ENCODE data around the gene ACP1.

Gene ACP1

DNA sequence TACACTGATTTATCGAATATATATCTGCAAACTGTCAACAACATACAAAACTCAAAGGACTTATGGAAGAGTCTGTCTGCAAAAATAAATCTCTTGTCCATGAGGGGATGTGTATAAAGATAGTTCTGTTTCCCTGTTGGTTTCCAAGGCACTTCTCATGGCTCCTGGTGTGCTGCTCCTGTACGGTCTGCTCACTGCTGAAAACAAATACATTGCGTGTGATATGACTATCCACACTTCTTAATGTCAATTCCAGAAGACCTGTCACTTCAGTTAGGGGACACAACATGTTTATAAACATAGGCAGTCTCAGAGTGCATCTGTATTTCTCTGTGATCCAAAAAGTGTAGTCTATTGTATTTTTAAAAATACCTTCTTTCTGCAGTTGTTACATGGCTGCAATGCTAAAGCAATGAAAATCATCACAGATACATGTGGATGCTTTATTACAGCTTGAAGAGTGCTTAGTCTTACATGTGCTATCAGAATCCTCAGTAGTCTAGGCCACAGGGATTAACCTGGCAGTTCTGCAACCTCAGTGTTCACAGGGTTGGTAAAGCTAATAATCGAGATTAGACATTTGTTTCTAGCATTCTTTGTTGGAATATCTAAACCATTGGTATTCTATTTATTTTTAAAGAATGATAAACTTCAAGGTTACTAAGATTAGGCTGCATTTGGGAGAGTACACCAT is 15.4 kb downstream of the ACP1 start:
- no peak for DNase-seq (ENCODE audit: low spot score in 2 of 2)
- Mint-ChIP-seq H3K27ac (no peak overlapping the region), H3K27me3 (peaks cover 2% of the 10 kb centered on the region), H3K4me3 (no peak overlapping the region), H3K4me1 (peaks cover 5% of the 10 kb centered on the region), H3K36me3 (peaks cover 39% of the 10 kb centered on the region), H3K9me3 (no peaks in the 10 kb centered on the region)
- ATAC-seq (ENCODE audit: low read depth), result no peak

DNA sequence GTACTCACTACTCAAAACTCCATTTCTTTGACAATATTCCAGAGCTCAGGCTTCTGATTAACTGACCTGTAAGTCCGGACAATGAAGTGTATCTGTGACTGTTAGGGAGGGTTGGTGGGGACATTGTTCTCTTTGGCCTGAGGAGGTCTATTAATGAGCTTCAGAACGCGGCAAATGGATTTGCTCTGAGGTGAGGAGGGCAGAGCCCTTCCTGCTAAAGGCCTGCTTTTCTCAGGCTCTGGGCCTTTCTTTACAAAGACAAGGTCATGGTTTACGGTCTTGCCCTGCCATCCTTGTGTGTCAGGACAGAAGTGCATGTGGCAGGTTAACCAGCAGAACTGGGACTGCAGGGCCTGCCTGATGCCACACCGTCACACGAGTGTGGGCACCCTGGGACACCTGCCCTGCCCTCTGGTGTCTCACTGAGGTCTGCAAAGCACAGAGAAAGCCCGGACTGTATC is 15.9 kb downstream of the ACP1 start:
- ATAC-seq (ENCODE audit: low read depth) (no peak), DNase-seq (ENCODE audit: low spot score in 2 of 2) (no peak)
- Mint-ChIP-seq H3K4me1 (peaks cover under 1% of the 10 kb centered on the region), H3K36me3 (peaks cover 37% of the 10 kb centered on the region), H3K9me3 (no peaks in the 10 kb centered on the region), H3K4me3 (no peak overlapping the region), H3K27ac (no peak overlapping the region), H3K27me3 (peaks cover 4% of the 10 kb centered on the region)

DNA sequence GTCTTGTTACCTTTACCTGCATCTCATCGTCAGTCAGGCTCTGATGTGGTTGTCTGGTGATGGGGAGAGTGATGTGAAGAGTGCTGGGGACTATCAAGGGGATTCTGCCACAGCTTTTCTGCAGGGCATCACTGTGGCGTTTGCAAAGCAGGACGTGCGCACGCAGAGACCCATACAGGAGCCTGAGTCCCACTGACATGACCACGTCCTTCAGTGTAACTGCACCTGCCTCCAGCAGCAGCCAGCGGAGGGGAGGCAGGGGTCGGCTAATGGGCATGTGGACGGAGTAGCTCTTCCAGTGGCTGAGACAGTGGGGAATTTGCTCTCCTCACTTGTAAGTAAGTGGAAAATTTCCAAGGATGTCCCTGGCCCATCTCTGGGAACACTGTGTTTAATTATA is 16.6 kb downstream of the ACP1 start:
- no peak overlapping the region for H3K27ac Mint-ChIP-seq
- H3K4me1 Mint-ChIP-seq, result no peaks in the 10 kb centered on the region
- peaks cover 32% of the 10 kb centered on the region for H3K36me3 Mint-ChIP-seq
- no peak overlapping the region for H3K4me3 Mint-ChIP-seq
- no peaks in the 10 kb centered on the region for H3K9me3 Mint-ChIP-seq
- DNase-seq (ENCODE audit: low spot score in 2 of 2) (no peak), ATAC-seq (ENCODE audit: low read depth) (no peak)
- peaks cover 9% of the 10 kb centered on the region for H3K27me3 Mint-ChIP-seq

DNA sequence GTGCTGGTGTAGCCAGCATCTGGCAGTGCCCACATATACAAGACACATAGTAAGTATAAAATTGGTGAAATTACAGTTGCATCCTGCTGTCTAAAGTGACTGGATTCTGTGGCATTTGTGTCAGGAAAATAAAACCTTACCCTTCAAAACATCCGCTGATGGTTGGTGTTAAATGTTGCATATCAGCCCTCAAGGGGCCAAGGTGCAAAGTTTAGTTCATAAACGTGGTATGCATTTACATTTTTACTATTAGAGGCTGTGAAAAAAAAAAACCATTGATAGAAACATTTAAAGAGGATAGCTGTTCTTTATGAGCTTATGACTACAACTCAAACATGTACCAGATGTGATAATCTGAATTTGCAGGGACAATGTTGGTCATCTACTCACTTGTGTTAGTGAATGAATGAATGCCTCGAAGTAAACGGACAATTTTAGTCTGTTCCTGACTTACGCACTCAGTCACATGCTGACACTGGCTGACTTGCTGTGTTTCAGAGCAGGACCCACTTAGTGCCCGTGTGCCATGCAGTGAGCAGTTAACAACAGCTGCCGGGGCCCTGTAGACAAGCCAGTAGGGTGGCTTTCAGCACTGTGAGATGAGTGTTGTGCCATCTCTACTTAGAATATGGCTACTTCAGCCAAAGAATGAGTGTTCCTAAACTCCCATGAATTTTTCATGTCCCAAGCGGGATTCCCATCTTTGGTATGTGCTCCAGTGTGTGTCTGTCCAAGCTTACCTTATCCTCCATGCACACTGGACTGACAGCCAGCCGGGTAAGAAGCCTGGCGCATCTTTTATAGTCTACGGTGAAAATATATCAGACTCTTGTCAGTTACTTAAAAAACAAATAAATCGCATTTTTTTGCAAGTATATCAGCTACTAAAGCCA is 17.9 kb downstream of the ACP1 start:
- no peak overlapping the region for H3K27ac Mint-ChIP-seq
- no peak overlapping the region for H3K4me3 Mint-ChIP-seq
- H3K27me3 Mint-ChIP-seq, result peaks cover 11% of the 10 kb centered on the region
- peaks cover 23% of the 10 kb centered on the region for H3K36me3 Mint-ChIP-seq
- H3K9me3 Mint-ChIP-seq, result no peaks in the 10 kb centered on the region
- ATAC-seq (ENCODE audit: low read depth), result no peak
- DNase-seq (ENCODE audit: low spot score in 2 of 2), result no peak
- H3K4me1 Mint-ChIP-seq, result peaks cover 2% of the 10 kb centered on the region

DNA sequence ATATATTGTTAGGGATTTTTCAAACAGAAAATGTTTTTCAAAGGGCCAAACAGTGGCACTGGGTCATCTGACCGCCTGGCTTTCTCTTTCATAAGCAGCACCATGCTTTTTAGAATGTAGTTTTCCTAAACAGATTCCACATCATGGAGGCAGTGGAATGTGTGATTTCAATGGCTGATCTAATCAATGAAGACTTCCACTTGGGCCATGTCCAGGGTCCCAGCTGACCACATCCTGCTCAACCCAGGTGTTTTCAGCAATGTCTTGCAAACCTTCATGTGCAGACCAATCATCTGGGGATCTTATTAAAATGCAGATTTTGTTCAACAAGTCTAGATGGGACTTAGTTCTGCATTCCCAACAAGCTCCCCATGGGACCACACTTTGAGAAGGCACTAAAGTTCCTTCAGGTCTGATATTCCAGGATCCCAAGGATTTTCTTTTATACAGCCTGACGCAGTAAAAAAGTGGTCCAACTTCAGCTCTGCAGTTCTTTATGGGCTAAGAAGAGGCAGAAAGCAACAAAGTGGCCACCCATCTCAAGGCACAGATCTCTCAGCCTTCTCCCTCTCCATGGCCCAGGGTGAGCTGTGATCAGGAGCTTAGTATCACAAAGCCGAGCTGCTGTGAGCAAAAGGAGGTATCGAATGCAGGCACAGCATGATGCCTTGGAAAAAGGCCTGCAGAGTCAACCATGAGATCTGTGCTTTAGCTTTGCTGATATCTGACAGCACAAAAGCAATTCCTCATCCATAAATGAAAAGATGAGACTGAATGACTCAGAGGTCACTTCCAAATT is 19.4 kb downstream of the ACP1 start:
- DNase-seq (ENCODE audit: low spot score in 2 of 2) (no peak), ATAC-seq (ENCODE audit: low read depth) (no peak)
- Mint-ChIP-seq H3K4me1 (peaks cover 2% of the 10 kb centered on the region), H3K4me3 (no peak overlapping the region), H3K27me3 (peaks cover 11% of the 10 kb centered on the region), H3K27ac (no peak overlapping the region), H3K36me3 (peaks cover 15% of the 10 kb centered on the region), H3K9me3 (no peaks in the 10 kb centered on the region)

DNA sequence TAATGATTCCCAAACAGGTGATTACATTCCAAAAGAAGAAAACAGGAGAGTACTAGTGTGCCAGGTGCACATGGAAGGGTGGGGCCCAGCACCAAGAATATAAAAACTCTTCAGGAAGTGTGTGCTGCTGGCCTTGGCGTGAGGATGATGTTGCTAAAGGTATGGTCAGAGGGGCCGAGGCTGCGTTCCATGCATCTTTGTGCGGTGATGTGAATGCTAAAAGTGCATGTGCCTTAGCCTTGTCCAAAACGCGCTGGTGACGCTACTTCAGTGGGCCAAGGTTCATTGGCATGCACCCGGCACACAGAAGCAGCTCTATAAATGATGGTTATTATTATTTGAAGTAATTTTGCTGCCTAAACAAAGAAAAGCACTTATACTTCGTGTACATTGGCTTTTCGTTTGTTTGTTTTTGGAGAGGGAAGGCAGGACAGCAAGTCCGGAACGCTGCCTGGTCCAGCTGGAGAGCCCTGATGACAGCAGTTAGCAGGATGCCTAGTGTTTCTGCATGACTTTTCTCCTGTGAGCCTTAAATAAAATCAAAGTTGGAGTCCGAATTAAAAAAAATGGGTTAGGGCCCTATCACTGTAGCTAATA is 20.2 kb downstream of the ACP1 start:
- no peak for ATAC-seq (ENCODE audit: low read depth)
- no peak overlapping the region for H3K4me3 Mint-ChIP-seq
- H3K27me3 Mint-ChIP-seq, result peaks cover 11% of the 10 kb centered on the region
- H3K4me1 Mint-ChIP-seq, result peaks cover 2% of the 10 kb centered on the region
- no peak overlapping the region for H3K27ac Mint-ChIP-seq
- DNase-seq (ENCODE audit: low spot score in 2 of 2), result no peak
- no peaks in the 10 kb centered on the region for H3K9me3 Mint-ChIP-seq
- peaks cover 10% of the 10 kb centered on the region for H3K36me3 Mint-ChIP-seq

DNA sequence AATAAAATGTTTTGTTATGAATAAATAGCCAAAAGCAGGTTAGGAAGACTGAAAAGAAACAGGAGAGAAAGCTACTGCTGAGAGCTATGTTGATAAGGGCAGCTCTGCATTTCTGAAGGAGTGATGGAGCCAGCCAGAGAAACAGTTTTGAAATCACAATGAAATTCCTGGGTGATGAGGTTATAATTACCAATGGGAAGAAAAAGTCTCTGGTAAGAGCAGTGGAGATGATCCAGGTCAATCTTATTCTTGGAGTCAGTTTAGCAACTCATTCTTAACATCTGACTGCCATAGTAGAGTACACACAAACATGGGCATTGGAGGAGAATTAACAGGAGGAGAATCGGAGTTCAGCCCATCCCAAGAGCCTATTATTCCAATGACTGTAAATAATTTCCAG is 20.8 kb downstream of the ACP1 start:
- Mint-ChIP-seq H3K4me1 (peaks cover 2% of the 10 kb centered on the region), H3K27ac (no peak overlapping the region), H3K36me3 (peaks cover 8% of the 10 kb centered on the region), H3K27me3 (peaks cover 11% of the 10 kb centered on the region), H3K4me3 (peak overlapping the region; percentile 0), H3K9me3 (no peaks in the 10 kb centered on the region)
- ATAC-seq (ENCODE audit: low read depth) (no peak), DNase-seq (ENCODE audit: low spot score in 2 of 2) (no peak)

DNA sequence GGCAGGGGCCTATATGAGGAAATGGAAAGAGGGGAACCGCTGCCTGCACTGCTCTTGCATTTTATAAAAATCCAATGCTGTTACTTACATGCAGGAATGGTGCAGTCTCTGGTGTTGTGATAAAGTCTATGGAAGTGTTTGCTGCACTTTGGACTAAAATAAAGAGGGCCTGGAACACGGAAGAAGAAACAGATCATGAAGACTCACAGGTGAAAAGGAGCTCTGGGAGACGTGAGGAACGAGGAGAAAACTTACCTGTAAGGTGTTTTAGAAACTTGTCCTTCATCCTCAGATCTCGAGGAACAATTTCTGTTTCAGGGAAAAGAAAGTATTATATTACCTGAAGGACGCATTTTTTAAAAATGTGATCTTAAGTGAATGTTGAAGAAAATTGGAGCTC is 21.3 kb downstream of the ACP1 start:
- Mint-ChIP-seq H3K27me3 (peaks cover 11% of the 10 kb centered on the region), H3K4me3 (peak overlapping the region; percentile 0), H3K36me3 (peaks cover 8% of the 10 kb centered on the region), H3K9me3 (no peaks in the 10 kb centered on the region), H3K27ac (no peak overlapping the region), H3K4me1 (peaks cover 2% of the 10 kb centered on the region)
- DNase-seq (ENCODE audit: low spot score in 2 of 2) (no peak), ATAC-seq (ENCODE audit: low read depth) (no peak)

DNA sequence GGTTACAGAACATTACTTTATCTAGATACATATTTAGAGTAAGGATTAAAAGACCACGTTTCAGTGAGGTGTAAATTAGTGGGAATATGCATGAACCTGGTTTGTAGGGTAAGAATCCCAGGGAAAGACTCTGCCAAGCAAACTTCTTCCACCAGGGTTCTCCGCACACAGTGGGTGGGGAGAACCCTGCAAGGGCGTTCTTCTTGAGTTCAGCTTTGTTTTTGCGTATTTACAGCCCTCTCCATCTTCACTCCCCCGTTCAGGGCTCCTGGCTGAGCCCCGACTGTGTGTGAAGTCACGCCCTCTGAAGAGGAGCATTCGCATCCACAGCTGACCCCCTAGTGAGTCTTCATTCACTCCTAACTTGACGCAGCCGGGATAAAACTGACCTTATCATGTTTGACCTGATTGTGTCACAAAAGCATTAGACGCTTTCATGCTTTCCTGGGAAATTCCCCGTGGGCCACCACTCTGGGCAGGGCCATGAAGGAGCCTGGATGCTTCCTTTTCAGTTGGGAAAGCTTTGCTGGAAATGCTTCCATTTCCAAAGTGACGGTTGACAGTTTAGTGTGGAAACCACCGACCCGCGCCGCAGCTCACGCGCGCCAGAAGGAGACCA is 22.1 kb downstream of the ACP1 start:
- no peaks in the 10 kb centered on the region for H3K9me3 Mint-ChIP-seq
- H3K27ac Mint-ChIP-seq, result no peak overlapping the region
- DNase-seq (ENCODE audit: low spot score in 2 of 2), result no peak
- H3K36me3 Mint-ChIP-seq, result peaks cover 4% of the 10 kb centered on the region
- peak overlapping the region; percentile 64 for H3K4me3 Mint-ChIP-seq
- H3K4me1 Mint-ChIP-seq, result peaks cover 2% of the 10 kb centered on the region
- peaks cover 11% of the 10 kb centered on the region for H3K27me3 Mint-ChIP-seq
- ATAC-seq (ENCODE audit: low read depth), result no peak

DNA sequence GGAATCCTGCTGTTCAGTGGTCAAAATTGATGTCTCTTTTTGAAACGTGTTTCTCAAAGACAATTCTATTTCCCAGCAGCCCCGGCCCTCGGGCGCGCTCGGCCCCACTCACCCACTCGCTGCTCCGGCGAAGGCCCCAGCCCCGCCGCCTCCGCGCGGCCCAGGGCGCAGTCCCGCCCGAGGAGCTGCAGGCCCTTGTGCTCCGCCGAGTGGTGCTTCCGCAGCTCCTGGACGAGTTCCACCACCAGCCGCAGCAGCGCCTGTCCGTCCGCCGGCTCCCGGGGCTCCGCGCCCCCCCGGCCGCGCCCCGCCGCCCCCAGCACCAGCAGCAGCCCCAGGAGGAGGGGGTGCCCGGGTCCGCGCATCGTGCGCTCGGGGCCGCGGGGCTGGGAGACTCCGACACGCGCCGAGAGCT is 22.7 kb downstream of the ACP1 start:
- Mint-ChIP-seq H3K9me3 (no peaks in the 10 kb centered on the region), H3K36me3 (peaks cover 1% of the 10 kb centered on the region), H3K4me1 (peaks cover 2% of the 10 kb centered on the region), H3K27ac (no peak overlapping the region), H3K27me3 (peaks cover 11% of the 10 kb centered on the region), H3K4me3 (peak overlapping the region; percentile 34)
- DNase-seq (ENCODE audit: low spot score in 2 of 2) (peak; percentile 14 to 28), ATAC-seq (ENCODE audit: low read depth) (peak; percentile 63)

DNA sequence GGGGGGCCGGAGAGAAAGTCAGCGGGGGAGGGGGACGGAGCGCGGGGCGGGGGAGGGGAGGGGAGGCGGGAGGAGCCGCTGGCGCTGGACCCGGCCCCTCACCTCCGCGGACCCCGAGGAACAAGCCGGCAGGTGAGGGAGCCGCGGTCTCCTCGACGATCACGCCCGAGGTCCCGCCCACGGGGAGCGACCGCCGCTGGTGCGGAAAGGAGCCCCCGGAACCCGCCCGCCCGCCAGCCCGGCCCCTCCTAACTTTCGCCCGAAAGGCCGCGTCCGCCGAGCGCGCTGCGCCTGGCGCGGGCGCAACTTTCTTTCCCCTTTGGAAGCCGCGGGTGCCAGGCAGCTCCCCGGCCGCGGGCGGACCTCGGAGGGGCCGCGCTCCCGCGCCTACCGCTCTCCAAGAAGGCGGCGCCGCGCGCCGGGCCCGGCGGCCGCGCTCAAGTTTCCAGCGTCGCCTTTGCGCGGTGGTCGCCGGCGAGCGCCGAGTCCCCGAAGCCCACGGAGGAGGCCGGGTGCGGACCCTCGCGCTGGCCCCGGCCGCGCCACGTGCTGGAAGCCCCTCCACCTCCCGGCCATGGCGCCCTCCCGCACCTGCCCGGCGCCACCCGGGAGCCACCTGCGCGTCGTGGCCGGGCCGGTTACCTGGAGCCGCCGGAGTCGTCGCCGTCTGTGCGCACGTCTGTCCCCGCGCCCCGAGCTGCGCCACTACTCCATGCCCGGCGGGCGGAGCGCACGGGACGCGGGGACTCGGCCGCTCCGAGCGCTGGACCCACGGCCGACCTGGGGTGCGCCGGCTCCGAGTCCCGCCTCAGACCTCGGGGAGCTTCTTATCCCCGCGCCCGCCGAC is 23.4 kb downstream of the ACP1 start, which contains the start of gene ALKAL2:
TSS of gene ALKAL2 (minus strand) at position 181 of the 847 bp plus-strand sequence. CDS start 256 bp downstream, outside the sequence.
- H3K27ac Mint-ChIP-seq, result no peak within 1 kb of the TSS

DNA sequence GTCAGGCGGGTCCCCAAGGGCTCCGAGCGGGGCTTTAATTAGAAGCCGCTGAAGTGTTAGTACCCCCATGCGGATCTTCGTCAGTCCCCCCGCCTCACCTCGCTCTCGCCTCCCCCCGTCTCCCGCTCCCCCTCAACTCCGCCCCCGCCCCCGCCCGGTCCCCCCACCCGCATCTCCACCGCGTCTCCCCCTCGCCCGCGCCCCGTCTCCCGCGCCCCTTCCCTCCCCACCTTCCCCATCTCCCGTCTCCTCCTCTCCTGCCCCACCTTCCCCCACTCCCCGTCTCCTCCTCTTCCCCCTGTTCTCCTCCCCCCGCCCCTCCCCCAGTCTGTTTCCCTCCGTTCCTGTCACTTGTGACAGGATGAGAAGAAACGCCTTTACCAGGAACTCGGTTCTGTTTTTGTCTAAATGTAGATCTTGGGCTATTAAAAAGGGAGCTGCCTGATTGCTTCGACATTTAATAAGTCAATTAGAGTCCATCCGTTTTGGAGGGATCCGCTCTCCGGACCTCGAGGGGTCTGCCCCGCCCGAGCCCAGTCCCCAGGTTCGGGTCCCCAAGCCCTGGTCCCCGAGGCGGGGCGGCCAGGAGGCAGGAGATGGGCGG is 24.1 kb downstream of the ACP1 start:
- Mint-ChIP-seq H3K27ac (no peak overlapping the region), H3K36me3 (peaks cover 1% of the 10 kb centered on the region), H3K4me1 (peaks cover 2% of the 10 kb centered on the region), H3K9me3 (no peaks in the 10 kb centered on the region), H3K4me3 (peak overlapping the region; percentile 5), H3K27me3 (peaks cover 11% of the 10 kb centered on the region)
- no peak for ATAC-seq (ENCODE audit: low read depth)
- DNase-seq (ENCODE audit: low spot score in 2 of 2), result no peak

More for the DNA sequence above, 23.4 kb downstream of the ACP1 start, which contains the start of gene ALKAL2:
- DNase-seq (ENCODE audit: low spot score in 2 of 2) (peak in 1 of 2 donors; percentile 22), ATAC-seq (ENCODE audit: low read depth) (peak; percentile 24)
- Mint-ChIP-seq H3K27me3 (peaks cover 11% of the 10 kb centered on the region), H3K36me3 (peaks cover 1% of the 10 kb centered on the region), H3K9me3 (no peaks in the 10 kb centered on the region), H3K4me1 (peaks cover 2% of the 10 kb centered on the region), H3K4me3 (peak within 1 kb of the TSS; percentile 64)
